Measurements from ENCODE around the gene BIRC2. TPM values are rescaled to one million over a fixed set of nuclear protein-coding genes. Genes with fewer than 3 reads are reported as not detected.
A peak's percentile ranks its signal among the peaks of the same experiment; 100 is the strongest.

BIRC2 gene
- total RNA-seq, 1 experiment from 2014 or later: 76.8 TPM

GRCh38 chr11:102317099-102317767, 29.8 kb upstream of the BIRC2 start, which contains the start of gene BIRC3:
BIRC3 (plus strand) TSS chr11:102317484; CDS start chr11:102324510, 7,026 bp downstream.
- ChIA-PET POLR2A (interaction anchor here (0.6 kb wide), 1 partner anchor 386 kb away, joined by 5 read pairs; no protein-coding TSS in a partner anchor), CTCF (no interaction called here)
- Histone ChIP-seq H3K36me3 (ENCODE audit: control insufficient read depth, insufficient read depth, low read length) (no peaks in the 10 kb centered on the region), H3K27me3 (ENCODE audit: control insufficient read depth, insufficient read depth, low read length) (no peaks in the 10 kb centered on the region), H3K9me3 (ENCODE audit: control insufficient read depth, insufficient read depth, low read depth, low read length) (no peaks in the 10 kb centered on the region), H3K27ac (ENCODE audit: low read length) (peak within 1 kb of the TSS; percentile 93), H3K4me1 (ENCODE audit: control insufficient read depth, insufficient read depth, low read length) (peaks cover 52% of the 10 kb centered on the region), H3K4me3 (ENCODE audit: low read depth in 2 of 2, low read length in 2 of 2) (peak within 1 kb of the TSS; percentile 57 to 81)
- peak; percentile 92 for TF ChIP-seq TCF7L2 (IDR thresholded peaks at IDR 0.05; ENCODE audit: low read depth, low read length)
- TF ChIP-seq REST (IDR thresholded peaks at IDR 0.05; ENCODE audit: insufficient read depth in 1 of 2, low read depth in 2 of 2, low read length in 1 of 2): no peak
- TF ChIP-seq CTCF (IDR thresholded peaks at IDR 0.05): peak; percentile 44
- TF ChIP-seq POLR2AphosphoS5 (IDR thresholded peaks at IDR 0.05; ENCODE audit: low read depth, low read length): peak; percentile 91
- peak; percentile 76; the same call in 1 of the 2 replicates for TF ChIP-seq SIN3A (IDR thresholded peaks at IDR 0.05; ENCODE audit: borderline replicate concordance, insufficient read depth, low read depth, low read length)
- ATAC-seq (peak; percentile 88), DNase-seq (ENCODE audit: low read depth, low spot score) (peak; percentile 97)
- intact Hi-C loops (cut with micrococcal nuclease; ENCODE audit: unreplicated experiment) (loop anchor here (2.0 to 10.0 kb wide), 2 partner anchors 22 to 402 kb away; partner anchors contain the start of genes ANGPTL5 and CEP126), in situ Hi-C loops (cut with HindIII; ENCODE audit: low pct_unique_long_range_greater_than_20kb, low sequenced_read_pairs) (no loop called here)
- BruUV-seq (replicated peaks): no TSS peak

GRCh38 chr11:102317768-102318103, 29.3 kb upstream of the BIRC2 start:
- peak overlapping the region; percentile 57 to 81 for H3K4me3 ChIP-seq (ENCODE audit: low read depth in 2 of 2, low read length in 2 of 2)
- POLR2A ChIA-PET: no interaction called here
- H3K4me1 ChIP-seq (ENCODE audit: control insufficient read depth, insufficient read depth, low read length): peaks cover 54% of the 10 kb centered on the region
- intact Hi-C loops (cut with micrococcal nuclease; ENCODE audit: unreplicated experiment) (loop anchor here (2.0 to 10.0 kb wide), 3 partner anchors 23 to 403 kb away; partner anchors contain the start of genes ANGPTL5 and CEP126), in situ Hi-C loops (cut with HindIII; ENCODE audit: low pct_unique_long_range_greater_than_20kb, low sequenced_read_pairs) (no loop called here)
- no peaks in the 10 kb centered on the region for H3K27me3 ChIP-seq (ENCODE audit: control insufficient read depth, insufficient read depth, low read length)
- no peaks in the 10 kb centered on the region for H3K36me3 ChIP-seq (ENCODE audit: control insufficient read depth, insufficient read depth, low read length)
- peak overlapping the region; percentile 93 for H3K27ac ChIP-seq (ENCODE audit: low read length)
- ATAC-seq: peak; percentile 22
- CTCF ChIA-PET: interaction anchor here (1.3 kb wide), 1 partner anchor 24 kb away, joined by 9 read pairs; no protein-coding TSS in a partner anchor
- H3K9me3 ChIP-seq (ENCODE audit: control insufficient read depth, insufficient read depth, low read depth, low read length): no peaks in the 10 kb centered on the region
- TSS peak; percentile 77 for BruUV-seq (replicated peaks)
- no peak for DNase-seq (ENCODE audit: low read depth, low spot score)
- no peak for TF ChIP-seq REST (IDR thresholded peaks at IDR 0.05; ENCODE audit: insufficient read depth in 1 of 2, low read depth in 2 of 2, low read length in 1 of 2)
- peak; percentile 23; the same call in 1 of the 2 replicates for TF ChIP-seq POLR2AphosphoS5 (IDR thresholded peaks at IDR 0.05; ENCODE audit: low read depth, low read length)
- peak; percentile 42; the same call in 1 of the 2 replicates for TF ChIP-seq SIN3A (IDR thresholded peaks at IDR 0.05; ENCODE audit: borderline replicate concordance, insufficient read depth, low read depth, low read length)
